Activated gamma-delta T cell (primary cell): ENCODE data around the gene CEBPE.
"Not testable (repeated sequence)": the region's sequence is repeated elsewhere in the genome, so short reads cannot be mapped to it uniquely, and the experiment has no call there.

Experiments
- DNase-seq: peaks from one replicate; lab custom pipeline; 2025; lab: John Stamatoyannopoulos, UW

Gene CEBPE

DNA sequence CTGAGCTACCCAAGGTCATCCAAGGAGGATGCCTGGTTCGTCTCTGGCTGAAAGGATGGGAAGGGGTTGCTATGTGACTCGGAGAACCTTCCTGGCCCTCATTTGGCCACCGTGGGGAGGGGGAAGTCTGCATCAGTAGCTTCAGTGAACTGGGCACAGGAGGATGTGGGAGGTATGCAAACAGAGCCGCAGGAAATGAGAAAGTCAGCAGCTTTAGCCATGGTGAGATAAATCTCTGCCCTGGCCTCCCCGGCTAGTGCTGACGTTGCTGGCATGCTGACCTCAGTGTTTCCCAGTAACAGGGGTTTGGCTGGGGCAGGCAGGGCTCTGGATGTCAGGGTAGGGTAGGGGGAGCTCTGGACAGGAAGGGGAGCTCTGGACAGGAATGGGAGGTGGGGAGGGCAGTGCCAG is 2.3 kb upstream of the CEBPE start:
- no peak for DNase-seq

DNA sequence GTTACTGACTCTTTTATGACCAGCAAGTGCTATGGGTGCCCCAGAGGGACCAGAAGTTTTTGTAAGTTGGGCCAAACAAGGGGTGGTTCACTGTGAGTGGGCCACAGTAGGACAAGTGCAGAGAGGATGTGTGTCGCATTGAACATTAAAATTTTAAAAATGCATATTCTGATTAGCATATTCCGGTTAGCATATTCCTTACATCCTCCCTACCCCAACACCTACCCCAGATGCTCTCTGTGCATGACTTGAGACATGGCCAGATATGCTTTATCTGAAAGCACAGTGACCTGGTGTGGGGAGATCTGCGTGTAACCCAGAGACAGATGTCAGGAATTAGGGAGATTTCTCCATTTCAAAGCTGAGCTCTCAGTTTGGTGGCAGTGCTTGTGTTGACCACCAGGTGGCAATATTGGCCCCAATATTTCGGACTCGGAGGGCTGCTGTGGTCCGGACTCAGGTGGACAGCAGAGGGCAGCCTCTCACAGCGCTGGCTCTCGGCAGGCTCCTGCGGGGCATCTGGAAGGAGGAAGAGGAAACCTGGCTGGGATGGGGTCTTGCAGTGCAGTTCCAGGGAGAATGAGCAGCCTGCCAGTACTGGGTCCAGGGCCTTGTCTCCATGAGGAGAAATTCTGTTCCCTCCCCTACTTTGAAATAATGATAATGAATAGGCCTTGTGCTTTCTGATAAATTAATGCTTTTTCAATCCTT is 1.6 kb upstream of the CEBPE start:
- peak; percentile 21 for DNase-seq

DNA sequence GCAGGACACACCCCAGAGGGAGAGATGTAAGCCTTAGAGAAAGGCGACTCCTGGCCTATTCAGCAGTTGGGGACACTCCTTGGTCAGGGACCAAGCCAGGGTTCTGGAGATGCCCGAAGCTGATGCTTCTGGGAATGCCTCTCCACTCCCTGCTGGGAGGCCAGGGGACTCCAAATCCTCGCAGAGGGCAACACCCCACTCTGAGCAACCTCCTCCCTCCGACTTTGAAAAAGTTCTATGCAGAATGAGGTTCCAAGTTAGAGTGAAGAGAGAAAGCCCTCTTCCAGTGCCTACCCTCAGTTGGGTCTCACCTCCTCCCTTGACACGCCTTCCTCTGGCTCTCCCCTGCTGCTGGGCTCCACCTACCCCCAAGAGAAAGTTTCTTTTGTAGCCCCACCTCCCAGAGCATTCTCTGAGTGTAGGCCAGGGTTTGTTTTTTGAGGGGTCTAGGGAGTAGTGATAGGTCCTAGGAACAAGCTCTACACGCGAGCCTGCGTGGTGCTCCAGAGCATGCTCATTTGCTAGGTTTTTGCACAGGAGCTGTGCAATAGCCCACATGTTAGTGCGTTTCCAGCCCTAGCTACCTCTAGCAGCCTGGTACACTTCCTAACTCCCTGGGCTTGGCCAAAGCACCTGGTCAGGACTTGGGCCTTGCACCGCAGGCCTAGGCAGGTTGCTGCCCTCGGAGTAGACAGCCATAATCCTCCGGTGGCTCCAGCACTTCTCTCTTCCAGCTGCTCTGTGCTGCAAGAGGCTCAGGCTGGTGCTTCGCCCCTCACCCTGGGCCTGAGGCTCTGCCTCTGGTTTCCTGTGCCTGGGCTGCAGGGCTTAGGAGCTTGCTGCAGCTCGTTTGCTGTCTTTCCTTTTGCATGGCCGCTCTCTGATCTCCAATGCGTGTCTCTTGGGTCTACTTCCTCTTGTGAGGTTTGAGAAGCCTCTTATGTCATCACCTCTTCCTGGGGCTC is 590 bp upstream of the CEBPE start:
- no peak for DNase-seq

DNA sequence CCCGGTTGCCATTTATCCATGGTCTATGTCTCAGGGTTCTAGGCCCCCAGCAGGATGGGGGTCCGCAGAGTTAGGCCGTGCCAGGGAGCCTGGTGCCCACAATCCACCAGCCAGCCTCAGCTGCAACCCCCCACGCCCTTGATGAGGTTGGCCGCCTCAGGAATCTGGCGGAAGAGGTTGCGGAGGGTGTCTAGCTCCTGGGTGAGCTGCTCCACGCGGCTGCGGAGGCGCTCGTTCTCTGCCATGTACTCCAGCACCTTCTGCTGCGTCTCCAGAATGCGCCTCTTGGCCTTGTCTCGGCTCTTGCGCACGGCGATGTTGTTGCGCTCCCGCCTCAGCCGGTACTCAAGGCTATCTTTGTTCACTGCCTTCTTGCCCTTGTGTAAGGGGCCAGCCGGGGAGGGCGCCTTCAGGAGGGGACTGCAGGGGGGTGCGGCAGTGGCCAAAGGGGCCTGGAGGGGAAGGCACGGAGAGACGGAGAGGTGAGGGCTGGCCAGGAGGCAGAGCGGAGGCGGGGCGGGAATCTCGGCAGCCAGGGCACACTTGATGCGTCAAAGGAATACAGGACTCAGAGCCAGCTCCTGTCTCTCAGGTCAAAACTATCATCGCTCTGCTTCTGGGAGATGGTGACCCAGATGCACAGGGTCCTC is 1.6 kb downstream of the CEBPE start:
- DNase-seq = no peak

DNA sequence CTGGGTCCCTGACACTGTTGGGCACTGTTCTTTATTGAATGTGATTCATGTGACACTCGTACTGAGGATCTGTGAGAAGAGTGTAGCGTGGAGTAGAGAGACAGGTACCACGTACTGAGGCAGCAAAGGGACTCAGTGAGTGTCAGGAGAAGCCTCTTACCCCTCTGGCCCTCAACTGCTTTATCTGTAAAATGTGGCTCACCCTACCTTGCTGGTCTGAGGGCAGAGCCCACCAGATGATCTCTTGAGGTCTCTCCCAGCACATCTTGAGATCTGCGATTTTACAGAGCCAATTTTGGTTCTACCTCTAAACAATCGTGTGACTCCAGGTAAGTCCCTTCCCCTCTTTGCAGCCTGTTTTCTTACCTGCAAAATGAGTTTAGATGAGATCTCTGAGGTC is 3.1 kb downstream of the CEBPE start:
- DNase-seq = no peak

DNA sequence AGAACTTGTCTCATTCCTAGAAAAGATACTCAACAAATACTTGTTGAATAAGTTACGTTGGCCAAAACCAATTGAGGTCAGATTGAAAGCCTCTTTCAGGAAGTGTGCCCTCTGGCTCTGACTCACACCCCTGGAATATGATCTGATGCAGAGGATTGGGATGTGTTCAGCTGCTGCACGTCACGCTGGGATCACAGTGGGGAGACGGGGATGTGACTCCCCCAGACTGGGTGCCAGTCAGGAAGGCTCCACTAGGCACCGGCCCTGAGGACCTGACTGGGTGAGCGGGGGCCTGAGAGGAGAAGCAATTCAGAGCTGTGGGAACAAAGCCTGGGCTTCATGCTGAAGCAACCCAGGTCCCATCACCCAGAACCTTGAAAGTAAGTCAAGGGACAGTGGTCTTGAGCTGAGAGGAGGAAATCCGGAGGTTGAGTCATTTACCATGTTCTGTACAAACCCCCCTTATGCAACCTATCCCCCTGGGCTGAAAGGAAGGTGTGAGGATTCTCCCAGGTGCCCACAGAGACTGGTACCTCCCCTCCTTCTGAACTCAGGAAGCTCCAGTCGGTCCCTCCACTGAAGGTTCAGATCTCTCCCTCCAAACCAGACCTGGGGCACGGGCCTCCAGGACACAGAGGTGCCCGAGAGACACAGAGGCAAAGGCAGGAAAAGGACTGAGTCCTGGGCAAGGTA is 3.9 kb downstream of the CEBPE start:
- DNase-seq = no peak

DNA sequence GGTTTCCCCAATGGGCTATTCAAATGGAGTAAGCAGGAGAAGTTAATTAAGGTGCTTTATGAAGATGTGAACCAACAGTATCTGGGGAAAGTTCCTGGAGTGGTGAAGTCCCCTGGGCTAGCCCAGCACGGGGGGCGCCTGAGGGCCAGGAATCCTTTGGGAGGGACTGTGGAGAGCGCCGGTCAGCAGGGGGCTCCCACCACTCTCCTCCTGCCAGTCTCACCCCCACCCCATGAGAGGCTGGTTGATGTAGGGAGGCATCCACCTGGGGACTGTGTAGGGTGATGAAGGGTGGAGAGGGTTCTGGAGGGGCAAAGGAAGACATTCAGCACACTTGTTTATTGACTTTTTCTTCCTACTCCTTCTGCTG is 4.4 kb downstream of the CEBPE start:
- DNase-seq = no peak

DNA sequence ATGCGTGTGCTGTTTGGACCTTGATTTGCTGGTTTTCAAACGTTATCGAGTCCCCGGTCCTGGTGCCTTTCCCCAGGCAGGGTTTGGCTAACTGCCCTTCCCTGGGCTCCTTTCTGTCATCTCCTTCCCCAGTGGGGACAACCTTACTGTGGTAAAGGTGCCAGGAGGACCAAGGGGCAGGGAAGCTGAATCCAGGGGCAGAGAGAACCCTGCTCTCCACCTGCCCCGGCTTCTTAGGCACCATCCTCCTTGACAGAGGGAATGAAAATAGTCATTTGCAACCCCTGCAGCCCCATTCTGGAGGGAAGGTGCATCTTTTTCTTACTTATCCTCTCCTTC is 5.0 kb downstream of the CEBPE start:
- DNase-seq = no peak

DNA sequence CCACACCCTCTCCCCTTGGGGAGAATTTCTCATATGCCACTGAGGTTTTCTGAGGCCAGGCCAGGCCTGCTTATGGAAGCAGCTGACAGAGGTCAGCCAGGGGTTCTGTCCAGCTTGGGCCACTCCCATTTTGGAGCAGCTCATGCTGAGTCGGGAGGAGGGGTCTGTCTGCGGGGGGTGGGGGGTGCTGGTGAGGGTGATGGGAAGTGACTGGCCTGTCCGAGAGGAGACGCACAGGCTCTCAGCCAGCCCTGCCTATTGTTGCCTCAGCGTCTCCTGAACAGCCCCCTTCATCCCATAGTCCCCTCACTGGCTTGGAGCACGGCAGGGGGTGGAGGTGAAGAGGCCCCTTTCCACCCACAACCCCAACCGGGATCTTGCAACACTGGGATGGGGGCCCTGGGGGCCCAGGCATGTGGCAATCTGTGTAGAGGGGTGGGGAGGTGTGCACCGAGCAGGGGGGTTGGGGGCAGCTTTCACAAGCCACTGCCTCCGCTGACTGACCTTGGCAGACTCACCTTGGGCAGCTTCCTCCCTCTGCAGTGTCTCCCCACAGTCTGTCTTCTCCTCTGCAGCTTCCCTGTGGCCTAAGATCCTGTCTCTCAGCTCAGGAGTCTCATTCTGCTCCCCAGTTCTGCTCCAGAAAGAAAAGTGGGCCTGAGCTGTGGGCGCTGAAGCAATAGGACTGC is 5.5 kb downstream of the CEBPE start:
- no peak for DNase-seq

DNA sequence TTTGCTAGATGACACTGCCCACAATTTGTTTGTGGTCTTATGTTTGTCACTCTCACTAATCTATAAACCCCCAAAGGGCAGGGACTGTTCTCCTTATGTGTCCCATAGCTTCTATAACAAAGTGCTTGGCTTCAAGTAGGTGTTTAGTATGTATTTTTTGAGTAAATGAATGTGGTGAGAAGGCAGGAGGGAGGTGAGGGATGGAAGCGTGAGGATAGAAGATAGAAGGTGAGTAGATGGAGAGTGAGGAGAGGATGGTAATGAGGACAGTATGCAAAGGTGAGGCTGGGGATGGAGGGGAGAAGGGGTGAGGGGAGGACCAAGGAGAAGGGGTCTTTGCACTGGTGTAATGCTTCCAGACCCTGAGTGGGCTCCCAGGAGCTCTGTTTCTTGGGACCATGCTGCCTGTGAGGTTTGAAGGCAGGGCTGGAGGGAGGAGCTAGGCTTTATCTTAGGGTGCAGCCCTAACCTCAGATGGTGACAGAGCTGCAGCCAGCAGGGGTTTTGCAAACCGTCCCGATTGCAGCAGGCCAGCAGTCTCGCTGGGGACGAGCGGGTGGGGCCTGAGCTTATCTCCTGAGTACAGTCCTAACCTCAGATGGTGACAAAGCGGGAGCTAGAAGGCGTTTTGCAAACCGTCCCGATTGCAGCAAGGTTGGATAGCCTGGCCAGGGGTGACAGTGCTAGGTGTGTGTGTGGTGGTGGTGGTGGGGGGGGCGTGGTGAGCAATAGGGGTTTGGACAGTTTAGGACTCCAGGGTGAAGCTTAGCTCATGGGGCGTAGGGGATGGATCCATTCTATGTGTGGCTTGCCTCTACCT is 6.5 kb downstream of the CEBPE start:
- DNase-seq = no peak

DNA sequence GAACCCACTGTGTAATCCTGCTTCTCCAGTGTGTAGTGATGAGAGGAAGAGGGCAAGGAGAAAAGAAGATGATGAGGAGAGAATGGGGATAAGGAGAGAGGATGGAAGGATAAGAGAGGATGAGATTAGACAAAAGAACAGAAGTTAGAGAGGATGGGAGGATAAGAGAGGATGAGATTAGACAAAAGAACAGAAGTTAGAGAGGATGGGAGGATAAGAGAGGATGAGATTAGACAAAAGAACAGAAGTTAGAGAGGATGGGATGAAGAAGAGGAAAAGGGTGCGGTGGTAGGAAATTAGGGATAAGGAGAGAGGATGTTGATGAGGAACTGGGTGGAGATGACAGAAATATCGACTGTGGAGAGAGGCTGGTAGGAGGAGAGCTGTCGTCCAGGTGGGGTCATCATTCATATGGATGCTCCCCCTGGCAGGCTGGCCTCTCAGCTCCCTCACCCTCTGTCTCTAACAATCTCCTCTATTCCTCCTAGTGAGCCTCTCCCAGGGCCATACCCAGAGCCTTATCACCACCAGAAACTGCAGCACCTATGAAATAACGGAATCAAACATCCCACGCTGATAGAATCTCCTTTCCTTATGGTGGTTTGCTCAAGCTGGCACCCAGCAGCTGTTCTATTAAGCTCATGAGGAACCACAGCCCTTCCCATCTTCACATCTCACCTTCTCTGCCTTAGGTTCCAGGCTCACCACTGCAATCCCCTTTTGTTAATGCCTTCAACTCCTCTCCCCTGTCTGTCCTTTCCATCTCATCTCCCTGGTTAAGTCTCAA is 8.3 kb downstream of the CEBPE start:
- DNase-seq = no peak

DNA sequence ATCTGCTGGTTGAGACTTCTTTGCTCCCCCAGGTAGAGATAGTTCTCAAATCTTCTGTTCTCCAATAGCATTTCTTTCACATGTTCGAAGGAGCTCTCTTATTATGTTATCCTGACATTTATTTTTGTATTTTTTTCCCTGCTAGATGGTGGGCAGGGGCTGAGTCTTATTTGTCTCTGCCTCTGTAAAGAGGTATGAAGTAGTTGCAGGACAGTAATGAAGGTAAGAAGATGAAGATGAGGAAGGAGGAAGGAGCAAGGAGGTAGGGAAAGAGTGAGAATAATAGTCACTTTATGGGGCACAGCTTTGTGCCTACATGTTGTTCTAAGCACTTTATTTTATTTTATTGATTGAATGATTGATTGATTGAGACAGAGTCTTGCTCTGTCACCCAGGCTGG is 9.3 kb downstream of the CEBPE start:
- DNase-seq = no peak

DNA sequence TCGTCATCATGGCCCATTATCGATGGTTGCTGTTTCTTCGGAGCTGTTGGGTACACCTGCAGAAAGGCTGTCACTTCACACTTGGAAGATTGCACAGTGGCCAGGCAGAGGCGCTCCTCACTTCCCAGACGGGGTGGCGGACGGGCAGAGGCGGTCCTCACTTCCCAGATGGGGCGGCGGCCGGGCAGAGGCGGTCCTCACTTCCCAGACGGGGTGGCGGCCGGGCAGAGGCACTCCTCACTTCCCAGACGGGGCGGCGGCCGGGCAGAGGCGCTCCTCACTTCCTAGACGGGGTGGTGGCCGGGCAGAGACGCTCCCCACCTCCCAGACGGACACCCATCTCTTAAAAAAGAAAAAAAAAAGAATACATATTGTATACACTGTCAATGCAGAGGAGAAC is 10.9 kb downstream of the CEBPE start:
- DNase-seq = not testable (repeated sequence)

DNA sequence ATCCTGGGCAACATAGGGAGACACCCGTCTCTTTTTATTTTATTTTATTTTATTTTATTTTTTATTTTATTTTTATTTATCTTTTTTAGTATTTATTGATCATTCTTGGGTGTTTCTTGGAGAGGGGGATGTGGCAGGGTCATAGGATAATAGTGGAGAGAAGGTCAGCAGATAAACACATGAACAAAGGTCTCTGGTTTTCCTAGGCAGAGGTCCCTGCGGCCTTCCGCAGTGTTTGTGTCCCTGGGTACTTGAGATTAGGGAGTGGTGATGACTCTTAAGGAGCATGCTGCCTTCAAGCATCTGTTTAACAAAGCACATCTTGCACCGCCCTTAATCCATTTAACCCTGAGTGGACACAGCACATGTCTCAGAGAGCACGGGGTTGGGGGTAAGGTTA is 11.4 kb downstream of the CEBPE start:
- DNase-seq = not testable (repeated sequence)

DNA sequence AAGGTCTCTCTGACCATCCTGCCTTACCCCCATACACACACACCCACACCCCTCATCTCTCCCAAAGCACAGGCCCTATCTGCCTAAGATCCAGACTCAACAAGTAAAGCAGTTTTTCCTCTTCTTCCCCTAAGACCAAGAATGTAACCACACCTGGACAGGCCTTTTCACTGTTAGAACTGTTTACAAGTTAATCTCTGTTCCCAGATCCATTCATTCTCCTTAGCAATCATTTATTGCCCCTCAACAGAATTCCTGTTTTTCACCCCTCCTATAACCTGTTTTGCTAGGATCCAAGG is 12.4 kb downstream of the CEBPE start:
- no peak for DNase-seq

DNA sequence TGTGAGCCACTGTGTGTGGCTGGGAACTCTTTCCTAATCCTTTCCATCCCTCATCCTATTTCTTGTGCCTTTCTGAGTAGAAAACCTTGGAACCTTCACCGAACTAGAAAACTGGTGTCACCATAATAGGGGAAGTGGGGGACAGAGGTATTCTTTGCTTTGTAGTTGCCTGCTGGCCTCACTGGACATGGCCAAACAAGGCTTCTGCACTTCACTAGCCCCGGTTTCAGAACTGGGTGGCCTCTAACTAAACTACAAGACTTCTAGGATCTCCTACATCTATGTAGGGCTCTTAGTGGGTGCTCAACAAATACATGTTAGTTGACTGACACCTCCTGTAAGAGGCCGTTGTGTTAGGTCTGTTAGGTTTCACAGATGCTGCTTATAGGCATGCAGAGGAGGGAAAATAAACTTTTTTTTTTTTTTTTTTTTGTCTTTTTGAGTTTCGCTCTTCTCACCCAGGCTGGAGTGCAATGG is 13.7 kb downstream of the CEBPE start:
- DNase-seq = no peak

DNA sequence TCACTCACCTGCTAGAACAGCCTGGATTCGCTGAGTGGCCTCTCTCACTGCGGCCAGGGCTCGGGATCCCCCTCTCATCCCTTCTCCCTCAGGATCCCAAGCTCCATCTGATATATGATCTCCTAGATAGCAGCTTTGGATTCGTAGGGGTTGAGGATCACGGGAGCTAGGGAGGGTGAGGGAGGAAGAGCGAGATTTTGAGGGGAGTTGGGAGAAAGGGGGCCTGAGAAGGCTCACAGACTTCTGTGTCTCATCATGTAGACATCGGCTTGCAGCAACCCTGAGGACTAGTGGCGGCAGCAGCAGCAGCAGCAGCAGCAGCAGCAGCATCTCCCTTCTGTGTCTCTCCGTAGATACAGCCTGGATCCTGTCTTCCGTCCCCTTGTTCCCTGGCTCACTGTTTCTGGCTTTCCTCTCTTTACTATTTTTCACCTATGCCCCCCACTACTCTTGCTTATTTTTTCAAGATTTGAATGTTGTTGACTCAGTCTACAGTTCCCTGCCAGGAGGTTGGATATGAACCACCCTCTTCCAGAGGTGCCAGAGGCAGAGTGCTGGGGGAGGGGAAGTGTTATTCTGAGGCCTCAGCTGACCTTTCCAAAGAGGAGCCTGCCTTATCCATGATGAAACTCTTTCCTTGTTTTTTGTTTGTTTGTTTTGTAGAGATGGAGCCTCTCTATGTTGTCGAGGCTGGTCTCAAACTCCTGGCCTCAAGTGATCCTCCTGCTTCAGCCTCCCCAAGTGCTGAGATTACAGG is 14.3 kb downstream of the CEBPE start, which contains the start of gene CIROP:
Gene CIROP (minus strand): TSS at position 399 of the 757 bp plus-strand sequence. CDS start 69 bp downstream, at position 330.
- DNase-seq = no peak

DNA sequence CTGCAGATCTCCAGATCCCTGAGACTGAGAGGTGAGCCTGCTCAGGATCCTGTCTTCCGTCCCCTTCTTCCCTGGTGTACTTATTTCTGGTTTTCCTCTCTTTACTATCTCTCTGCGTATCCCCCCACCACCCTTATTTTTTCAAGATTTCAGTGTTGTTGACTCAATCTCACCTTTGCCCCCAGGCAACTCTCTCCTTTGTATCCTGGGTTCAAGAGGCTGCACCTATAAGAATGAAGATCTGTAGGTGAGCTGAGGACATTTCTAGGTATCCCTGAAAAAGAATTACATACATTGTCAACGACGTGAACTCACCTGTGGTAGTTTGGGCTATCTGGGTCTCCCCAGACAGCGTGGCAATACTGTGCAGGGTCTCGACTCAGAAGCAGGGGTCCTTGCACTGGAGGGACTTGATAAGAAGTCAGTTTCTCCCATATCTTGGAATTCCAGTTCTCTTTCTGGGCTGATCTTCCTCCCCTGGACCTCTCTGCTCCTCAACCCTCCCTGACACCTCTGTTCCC is 14.9 kb downstream of the CEBPE start:
- no peak for DNase-seq

DNA sequence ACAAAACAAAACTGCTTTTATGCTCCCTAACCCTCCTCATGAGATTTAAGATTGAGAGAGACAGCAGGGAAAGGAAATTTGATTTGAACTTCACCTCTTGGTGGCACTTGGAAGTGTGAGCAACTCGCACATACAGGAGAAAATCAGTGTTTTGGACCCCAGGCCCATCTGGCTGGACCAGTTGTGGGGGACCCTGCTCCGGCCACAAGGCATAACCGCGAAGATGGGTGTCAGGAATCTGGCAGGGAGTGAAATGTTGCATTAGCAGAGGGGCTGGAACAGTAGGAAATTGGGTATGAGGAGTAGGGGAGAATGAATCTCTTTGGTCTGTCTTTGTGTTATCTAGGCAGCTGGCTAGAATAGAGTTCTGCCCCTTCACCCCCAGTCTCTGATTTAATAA is 15.5 kb downstream of the CEBPE start:
- DNase-seq = no peak
